Glomerular endothelial cell (primary cell): ENCODE results near the gene SGTB. TPM values are rescaled to one million over a fixed set of nuclear protein-coding genes. Genes with fewer than 3 reads are reported as not detected.

Experiments
- DNase-seq: peaks from one replicate; pipeline ENCODE4 v3.0.0-alpha.2; 2011; ENCODE audit warnings: low read depth, low spot score; ENCODE audit errors: extremely low read depth
- total RNA-seq: library from RNA; depleted of rRNA; stranded (reverse); fragments of >200 nt; gene quantifications from 2 replicates; pipeline ENCODE4 v1.2.3, GENCODE V29; 2015

SGTB gene, protein sequence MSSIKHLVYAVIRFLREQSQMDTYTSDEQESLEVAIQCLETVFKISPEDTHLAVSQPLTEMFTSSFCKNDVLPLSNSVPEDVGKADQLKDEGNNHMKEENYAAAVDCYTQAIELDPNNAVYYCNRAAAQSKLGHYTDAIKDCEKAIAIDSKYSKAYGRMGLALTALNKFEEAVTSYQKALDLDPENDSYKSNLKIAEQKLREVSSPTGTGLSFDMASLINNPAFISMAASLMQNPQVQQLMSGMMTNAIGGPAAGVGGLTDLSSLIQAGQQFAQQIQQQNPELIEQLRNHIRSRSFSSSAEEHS
- 9.0 and 12.7 TPM in 2 replicates for total RNA-seq

DNA sequence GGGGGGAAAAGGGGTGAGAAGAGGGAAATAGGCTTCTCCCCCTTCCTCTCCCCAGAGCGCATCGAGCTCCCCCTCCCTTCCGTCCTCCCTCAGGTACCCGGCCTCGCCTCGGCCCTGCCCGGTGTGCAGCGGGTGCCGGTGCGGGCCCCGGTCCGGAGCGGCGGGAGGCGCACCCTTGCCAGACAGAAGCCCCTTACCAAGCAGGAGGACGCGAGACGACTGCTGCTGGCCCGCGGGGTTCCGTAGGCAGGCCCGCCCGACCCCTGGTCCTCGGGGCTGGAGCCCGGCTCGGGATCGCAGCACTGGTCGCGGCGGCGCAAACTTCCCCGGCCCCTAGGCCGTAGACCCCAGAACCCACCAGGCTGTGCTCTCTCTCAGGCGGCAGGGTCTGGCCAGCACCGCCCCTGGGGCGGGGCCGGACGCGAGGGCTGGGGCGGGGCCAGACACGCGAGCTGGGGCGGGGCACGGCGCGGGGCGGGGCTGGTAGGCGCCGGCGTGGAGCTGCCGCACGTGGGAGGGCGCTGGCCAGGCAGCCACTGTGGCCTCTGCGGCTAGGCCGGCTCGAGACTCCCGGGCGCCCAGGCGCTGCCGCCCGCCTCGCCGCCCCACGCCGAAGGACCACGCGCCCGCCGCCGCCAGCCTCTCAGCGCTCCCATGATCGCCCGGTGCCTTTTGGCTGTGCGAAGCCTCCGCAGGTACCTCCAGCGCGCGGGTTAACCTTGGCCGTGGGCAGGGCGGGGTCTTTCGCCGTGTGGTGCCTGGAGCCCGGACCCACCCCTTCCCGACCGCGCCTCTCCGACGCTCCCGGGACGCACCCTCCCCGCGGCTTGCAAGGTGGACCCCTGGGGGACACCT is at the start of gene SGTB, which contains the start of gene NLN:
Gene SGTB (minus strand): TSS at position 390 of the 855 bp plus-strand sequence. CDS start 1,302 bp downstream, outside the sequence.
Gene NLN (plus strand): TSS at position 486 of the 855 bp plus-strand sequence. CDS start 169 bp downstream, at position 655.
- no peak for DNase-seq

DNA sequence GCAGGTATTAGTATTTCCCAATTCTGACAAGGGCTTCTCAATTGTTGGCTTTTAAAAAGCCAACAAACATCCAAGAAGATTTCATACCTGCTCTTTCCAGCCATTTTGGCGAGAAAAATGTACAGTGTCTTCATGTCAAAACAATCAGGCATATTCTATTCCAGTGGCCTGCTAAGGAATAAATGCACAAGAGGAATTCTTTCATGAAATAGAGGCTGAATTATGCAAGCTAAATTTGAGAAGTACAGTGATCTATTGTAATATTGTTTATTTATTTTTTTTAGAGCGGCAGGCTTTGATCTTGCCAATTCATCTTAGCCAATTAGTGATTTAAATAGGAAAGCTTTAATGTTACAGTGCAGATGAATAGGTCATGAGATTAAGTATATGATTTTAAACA is 49.4 kb upstream of the SGTB start:
- DNase-seq: no peak

DNA sequence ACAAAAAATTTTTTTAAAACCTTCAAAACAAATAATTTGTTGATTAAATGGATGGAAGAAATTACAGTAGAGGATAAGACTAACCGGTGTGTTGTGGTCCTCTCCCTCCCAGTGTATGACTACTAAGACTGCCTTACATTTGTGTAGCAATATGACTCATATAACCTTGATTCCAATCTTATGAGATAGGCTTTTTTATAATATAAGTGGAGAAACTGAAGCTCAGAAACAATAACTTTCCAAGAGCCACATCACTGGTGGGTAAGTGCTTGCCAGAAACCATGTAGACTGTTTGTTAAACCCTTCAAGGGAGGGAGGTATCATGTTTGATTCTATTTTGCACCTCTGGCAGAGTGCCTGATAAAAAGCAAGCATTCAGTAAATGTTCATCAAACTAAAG is 47.6 kb upstream of the SGTB start:
- DNase-seq: no peak

DNA sequence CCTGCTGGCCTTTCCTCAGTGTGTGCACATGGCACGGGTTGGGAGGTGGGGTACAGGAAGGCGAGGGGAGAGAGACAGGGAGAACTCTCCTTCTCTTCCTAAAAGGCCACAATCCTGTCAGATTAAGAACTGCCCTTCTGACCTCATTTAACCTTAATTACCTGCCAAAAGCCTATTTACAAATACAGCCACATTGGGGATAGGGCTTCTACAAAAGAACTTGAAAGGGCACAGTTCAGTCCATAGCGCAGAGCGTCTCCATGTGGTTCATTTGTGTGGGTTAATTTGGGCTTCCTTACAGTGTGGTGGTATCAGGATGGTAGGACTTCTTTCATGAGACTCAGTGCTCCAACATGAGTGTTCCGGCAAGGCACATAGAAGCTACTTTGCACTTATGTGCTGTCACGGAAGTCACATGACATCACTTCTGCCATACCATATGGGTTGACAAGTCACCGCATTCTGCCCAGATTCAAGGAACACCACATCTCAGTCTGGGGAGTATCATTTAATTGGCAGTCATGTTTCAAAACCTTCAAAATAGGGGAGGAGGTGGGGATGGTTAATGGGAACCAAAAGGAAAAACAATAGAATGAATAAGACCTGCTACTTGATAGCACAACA is 46.9 kb upstream of the SGTB start:
- DNase-seq: no peak

DNA sequence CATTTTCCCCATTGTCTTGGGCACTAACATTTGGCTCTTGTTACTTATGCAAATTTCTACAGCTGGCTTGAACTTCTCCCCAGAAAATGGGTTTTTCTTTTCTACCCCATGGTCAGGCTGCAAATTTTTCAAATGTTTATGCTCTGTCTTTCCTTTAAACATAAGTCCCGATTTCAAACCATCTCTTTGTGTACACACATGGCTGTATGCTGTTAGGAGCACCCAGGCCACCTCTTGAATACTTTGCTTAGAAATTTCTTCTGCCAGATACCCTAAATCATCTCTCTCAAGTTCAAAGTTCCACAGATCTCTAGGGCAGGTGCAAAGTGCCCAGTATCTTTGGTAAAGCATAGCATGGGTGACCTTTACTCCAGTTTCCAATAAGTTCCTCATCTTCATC is 45.7 kb upstream of the SGTB start:
- no peak for DNase-seq

DNA sequence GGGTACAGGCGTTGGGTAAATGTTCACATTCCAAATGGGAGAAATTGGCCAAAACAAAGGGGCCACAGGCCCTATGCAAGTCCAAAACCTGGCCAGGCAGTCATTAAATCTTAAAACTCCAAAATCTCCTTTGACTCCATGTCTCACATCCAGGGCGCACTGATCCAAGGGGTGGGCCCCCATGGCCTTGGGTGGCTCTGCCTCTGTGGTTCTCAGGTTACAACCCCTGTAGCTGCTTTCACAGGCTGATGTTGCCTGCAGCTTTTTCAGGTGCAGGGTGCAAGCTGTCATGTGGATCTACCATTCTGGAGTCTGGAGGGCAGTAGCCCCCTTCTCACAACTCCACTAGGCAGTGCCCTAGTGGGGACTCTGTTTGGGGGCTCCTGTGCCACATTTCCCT is 44.9 kb upstream of the SGTB start:
- no peak for DNase-seq

DNA sequence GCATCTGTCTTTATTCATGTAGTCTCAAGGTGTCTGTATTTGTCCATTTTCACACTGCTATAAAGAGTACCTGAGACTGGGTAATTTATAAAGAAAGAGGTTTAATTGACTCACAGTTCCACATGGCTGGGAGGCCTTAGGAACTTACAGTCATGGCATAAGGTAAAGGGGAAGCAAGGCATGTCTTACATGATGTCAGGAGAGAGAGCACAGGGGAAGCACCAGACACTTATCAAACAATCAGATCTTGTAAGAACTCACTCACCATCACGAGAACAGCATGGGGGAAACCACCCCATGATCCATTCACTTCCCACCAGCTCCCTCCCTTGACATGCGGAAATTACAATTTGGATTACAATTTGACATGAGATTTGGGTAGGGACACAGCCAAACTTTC is 44.3 kb upstream of the SGTB start:
- DNase-seq: no peak

DNA sequence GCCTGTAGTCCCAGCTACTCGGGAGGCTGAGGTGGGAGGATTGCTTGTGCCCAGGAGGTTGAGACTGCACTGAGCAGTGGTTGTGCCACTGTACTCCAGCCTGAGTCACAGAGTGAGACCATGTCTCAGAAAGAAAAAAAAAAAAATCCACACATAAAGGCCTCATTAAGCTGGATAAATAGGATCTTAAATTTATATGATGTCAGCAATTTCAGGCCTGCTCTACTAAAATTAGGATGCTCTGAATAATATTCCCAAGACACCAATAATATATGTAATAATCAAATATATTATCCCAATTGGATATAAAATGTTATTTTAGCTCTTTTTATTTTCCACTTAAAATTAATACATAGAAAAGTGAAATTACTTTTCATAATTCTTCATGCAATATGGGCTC is 43.7 kb upstream of the SGTB start:
- DNase-seq: no peak

DNA sequence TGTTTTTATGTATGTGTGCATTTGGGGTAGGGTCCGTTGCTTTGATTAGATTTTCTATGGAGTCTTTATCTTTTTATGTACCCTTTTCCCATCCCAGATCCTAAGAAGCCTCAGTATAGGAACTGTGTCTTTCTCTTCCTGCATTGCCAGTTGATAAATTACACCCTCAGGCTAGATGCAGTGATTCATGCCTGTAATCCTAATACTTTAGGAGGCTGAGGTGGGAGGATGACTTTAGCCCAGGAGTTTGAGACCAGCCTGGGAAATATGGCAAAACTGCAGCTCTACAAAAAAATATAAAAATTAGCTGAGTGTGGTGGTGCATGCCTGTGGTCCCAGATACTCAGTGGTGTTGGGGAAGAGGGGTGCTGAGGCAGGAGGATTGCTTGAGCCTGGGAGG is 40.3 kb upstream of the SGTB start:
- DNase-seq: no peak

DNA sequence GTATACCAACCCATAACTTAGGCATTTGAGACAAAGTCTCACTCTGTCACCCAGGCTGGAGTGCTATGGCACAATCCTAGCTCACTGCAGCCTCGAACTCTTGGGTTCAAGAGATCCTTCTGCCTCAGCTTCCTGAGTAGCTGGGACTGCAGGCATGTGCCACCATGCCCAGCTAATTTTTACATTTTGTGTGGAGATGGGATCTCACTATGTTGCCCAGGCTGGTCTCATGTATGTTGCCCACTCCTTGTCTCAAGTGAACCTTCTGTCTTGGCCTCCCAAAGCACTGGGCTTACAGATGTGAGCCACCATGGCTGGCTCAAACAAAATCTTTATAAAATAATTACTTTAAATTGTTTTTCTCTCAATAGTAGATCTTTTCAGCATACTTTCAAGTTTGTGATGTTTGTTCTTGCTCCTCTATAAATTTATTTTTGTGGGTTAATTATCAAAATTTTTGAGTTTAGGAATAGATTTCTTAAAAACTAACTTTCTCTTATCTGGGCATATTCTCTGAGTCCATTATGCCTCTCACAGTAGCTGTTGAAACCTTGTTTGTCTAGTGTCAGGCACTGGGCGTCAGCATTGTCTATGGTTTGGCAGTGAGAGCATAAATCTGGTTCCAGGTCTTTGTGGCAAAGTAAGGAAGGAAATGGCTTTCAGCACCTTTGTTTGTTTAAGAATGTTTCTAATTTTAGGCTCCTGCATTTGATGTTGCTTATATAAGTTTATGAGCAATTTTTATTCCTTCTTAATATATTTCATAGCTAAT is 38.8 kb upstream of the SGTB start:
- peak; percentile 62 for DNase-seq

DNA sequence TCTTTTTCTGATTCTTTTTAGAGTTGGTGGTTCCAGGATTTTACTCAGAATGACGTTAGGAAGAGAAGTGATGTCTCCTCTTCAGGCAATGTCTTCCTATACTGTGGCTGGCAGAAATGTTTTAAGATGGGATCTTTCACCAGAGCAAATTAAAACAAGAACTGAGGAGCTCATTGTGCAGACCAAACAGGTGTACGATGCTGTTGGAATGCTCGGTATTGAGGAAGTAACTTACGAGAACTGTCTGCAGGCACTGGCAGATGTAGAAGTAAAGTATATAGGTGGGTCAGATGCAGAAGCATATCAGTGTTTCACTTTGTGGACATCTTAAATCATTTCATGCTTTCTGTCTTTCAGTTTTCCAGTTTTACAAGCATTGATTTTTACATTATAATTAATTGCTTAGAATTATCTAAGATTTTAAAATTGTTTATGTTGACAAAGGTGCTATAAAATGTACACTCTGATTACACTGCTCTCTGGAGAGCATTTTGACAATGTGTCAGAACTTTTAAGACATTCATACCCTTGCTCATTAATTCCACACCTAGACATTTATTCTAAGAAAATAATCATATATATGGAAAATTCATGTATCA is 36.7 kb upstream of the SGTB start:
- no peak for DNase-seq

DNA sequence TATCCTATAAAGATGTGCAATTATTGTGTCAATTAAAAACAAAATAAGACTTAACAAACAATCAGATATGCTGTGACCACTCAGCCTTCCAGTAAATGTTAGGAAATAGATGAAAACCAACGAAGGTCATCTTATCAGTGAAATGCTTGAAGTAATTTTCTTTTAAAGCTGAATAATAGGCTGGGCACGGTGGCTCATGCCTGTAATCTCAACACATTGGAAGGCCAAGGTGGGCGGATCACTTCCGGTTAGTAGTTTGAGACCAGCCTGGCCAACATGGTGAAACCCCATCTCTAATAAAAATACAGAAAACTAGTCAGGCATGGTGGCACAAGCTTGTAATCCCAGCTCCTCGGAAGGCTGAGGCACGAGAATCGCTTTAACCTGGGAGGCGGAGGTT is 31.3 kb upstream of the SGTB start:
- DNase-seq: no peak

DNA sequence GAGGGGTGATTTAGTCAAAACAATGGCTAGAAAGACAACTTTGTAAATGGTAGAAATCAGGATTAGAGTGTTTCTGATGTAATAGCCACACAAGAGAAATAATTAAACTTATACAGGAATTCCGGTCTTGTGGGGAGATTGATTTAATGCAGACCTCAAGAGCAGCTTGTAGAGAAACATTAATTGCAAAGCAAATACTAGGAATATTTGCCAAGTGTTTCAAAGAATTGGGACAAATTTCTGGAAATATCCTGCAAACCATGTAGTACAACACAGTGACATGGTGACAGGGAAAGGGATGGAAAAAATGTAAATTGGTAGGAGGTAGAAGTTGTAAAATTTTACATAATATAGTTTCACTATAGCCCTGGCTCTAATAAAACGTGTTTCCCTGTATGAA is 29.0 kb upstream of the SGTB start:
- DNase-seq: no peak

DNA sequence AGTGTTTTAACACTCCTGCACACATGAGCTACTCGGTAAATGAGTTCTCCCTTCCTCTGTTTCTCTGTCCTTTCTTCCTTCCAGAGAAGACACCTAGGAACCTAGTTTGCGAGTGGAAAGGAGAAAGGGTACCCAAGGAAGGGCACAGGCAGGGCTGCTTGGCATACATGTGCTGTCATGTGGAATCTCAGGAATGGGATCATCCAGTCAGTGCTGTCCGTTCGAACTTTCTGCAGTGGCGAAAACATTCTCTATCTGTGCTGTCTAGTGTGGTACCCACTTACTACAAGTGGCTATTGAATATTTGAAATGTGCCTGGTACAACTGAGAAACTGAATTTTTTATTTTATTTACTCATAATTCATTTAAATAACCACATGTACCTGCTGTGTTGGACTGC is 28.0 kb upstream of the SGTB start:
- no peak for DNase-seq

DNA sequence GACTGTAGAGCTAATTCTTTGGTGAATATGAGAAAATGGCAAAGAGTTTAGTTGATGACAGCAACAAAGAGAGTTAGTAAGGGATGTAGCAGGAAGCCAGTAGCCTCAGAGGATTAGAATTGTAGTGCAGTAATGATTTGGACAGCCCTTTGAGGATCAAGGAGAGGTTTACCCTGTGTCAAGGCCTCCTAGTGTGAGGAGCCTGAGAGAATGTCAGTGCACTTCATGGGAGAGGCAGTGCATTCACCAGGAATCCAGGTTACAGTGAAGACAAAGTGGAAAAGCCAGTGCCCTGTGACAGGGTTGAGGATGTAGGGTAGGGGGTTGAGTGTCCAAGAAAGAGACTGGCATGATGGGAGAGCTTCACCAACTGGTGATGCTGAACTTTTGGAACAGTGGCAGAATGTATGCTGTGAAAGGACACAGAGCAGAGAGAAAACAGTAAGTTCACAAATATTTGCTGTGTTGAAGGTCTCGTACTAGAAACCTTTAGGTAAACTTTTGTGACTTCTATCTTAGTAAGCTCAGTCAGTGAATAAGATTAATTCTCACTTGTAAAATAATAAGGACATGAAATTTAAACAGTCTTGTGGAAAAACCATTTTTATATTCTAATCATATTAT is 27.4 kb upstream of the SGTB start:
- DNase-seq: no peak

DNA sequence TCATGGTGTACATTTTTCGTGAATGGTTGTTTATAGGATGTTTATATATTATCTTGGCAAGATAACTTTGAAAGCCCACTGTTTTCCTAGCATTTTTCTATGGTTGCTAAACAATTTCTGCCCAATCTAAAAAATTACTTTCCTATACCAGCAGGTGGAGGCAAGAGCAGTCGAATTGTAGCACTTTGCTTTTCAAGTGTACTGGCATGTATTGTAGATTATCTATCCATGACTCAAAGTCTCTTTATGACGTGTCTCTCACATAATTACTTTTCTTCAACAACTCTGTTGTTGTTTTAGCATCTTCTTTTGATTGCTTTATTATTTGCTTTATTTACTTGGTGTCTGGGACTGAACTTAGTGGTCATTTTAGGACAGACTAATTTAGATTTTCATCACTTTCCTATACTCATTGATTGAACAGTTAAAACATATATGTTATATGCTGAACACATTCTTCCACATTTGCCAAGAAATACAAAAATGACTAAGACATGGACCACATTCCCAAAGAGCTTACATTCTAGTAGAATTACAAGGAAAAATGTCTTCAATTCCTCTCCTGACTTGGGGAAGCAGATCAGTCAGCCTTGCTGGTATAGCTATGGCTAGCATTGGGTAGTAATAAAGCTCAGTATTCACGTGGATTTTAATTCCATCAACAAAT is 20.8 kb upstream of the SGTB start:
- DNase-seq: no peak

DNA sequence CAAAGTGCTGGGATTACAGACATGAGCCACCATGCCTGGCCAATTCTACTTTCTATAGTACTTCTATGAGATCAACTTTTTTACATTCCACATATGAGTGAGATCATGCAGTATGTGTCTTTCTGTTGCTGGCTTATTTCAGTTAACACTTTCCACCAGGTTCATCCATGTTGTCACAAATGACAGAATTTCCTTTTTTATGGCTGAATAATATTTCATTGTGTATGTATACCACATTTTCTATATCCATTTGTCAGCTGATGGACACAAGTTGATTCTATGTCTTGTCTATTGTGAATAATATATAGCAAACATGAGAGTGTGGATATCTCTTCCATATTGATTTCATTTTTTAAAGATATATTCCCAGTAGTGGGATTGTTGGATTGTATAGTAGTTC is 17.3 kb upstream of the SGTB start:
- no peak for DNase-seq

DNA sequence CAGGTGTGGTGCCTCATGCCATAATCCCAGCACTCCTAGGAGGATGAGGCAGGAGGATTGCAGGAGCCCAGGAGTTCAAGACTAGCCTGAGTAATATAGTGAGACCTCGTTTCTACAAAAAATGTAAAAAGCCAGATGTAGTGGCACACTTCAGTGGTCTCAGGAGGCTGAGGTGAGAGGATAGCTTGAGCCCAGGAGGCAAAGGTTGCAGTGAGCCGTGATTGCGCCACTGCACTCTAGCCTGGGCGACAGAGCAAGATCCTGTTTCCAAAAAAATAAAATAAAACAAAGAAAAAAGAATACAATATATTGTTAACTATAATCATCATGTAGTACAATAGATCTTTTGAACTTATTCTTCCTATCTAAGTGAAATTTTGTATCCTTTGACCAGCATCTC is 16.4 kb upstream of the SGTB start:
- no peak for DNase-seq

DNA sequence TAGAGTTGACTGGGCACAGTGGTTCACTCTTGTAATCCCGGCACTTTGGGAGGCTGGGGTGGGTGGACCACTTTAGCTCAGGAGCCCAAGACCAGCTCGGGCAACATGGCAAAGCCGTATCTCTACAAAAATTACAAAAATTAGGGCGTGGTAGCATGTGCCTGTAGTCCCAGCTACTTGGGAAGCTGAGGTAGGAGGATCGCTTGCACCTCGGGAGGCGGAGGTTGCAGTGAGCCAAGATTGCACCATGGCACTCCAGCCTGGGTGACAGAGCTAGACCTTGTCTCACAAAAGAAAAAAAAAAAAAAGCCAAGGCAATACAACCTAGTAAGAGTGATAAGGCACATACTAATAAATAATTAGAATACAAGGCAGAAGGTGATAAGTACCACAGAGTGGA is 15.9 kb upstream of the SGTB start:
- no peak for DNase-seq

DNA sequence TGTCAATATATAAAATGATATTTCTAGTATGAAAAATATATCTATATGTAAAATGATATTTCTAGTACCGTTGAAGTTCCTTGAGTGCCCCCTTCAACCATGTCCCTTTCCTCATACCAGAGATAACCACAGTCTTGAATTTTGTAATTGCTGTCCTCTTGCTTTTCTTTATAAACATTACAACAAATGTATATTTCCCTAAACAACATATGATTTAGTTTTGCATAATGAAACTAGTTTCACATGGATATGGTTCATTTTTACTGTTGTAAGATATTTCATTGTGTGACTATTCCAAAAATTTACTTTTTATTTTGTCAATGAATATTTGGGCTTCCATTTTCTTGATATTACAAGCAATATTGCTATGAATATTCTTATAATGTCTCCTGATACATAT is 14.1 kb upstream of the SGTB start:
- no peak for DNase-seq
